HepG2 (cell line): ENCODE measurements around the gene DUS2. TPM values are rescaled to one million over a fixed set of nuclear protein-coding genes. Genes with fewer than 3 reads are reported as not detected.

Experiments used
- BATF2 ChIP-seq: sonication (generic); formaldehyde crosslinking; IDR thresholded peaks from 2 replicates; pipeline ENCODE4 v1.8.0; 2022; ENCODE audit warnings: mild to moderate bottlenecking, missing genetic modification reagents, moderate library complexity
- CCDC6 ChIP-seq: sonication (generic); formaldehyde crosslinking; IDR thresholded peaks from 2 replicates; pipeline ENCODE4 v1.8.1; 2022; ENCODE audit warnings: mild to moderate bottlenecking, missing genetic modification reagents, moderate library complexity
- GPN1 ChIP-seq: sonication (generic); formaldehyde crosslinking; IDR thresholded peaks from 2 replicates; pipeline ENCODE4 v1.5.1; 2020; ENCODE audit warnings: missing genetic modification reagents, borderline replicate concordance
- HMGA1 ChIP-seq: sonication (generic); formaldehyde crosslinking; conservative IDR thresholded peaks from 2 replicates; pipeline ENCODE4 v1.4.0; 2020; ENCODE audit warnings: missing genetic modification reagents
- HNRNPH1 ChIP-seq: fragments of 200-400 bp; formaldehyde crosslinking; optimal IDR thresholded peaks from 2 replicates; pipeline ENCODE3; 2017; ENCODE audit warnings: mild to moderate bottlenecking, low read depth, low read length
- HOMEZ ChIP-seq: IDR thresholded peaks from 2 replicates; pipeline ENCODE4 v1.6.1; 2016; ENCODE audit warnings: low read depth
- RBM39 ChIP-seq: fragments of 200-400 bp; formaldehyde crosslinking; IDR thresholded peaks from one replicate; pipeline ENCODE4 v1.6.1; 2018; ENCODE audit warnings: antibody characterized with exemption, mild to moderate bottlenecking, low read depth, low read length; ENCODE audit not compliant: poor library complexity, severe bottlenecking
- TFDP2 ChIP-seq: sonication (generic); formaldehyde crosslinking; IDR thresholded peaks from 2 replicates; pipeline ENCODE4 v1.4.0; 2020; ENCODE audit warnings: missing genetic modification reagents
- THYN1 ChIP-seq: sonication (generic); formaldehyde crosslinking; IDR thresholded peaks from 2 replicates; pipeline ENCODE4 v1.8.1; 2023; ENCODE audit warnings: low read depth, mild to moderate bottlenecking, moderate library complexity, missing genetic modification reagents, borderline replicate concordance
- ZBTB20 ChIP-seq: sonication (generic); formaldehyde crosslinking; IDR thresholded peaks from 2 replicates; pipeline ENCODE4 v1.8.1; 2023; ENCODE audit warnings: missing genetic modification reagents, low read depth, mild to moderate bottlenecking, borderline replicate concordance
- ZFP1 ChIP-seq: IDR thresholded peaks from 2 replicates; pipeline ENCODE4 v1.6.1; 2016
- ZNF564 ChIP-seq: sonication (generic); formaldehyde crosslinking; IDR thresholded peaks from 2 replicates; pipeline ENCODE4 v1.8.1; 2023; ENCODE audit warnings: mild to moderate bottlenecking, missing genetic modification reagents
- ZNF609 ChIP-seq: sonication (generic); formaldehyde crosslinking; IDR thresholded peaks from 2 replicates; pipeline ENCODE4 v1.4.0; 2020; ENCODE audit warnings: mild to moderate bottlenecking, missing genetic modification reagents, borderline replicate concordance
- ZNF652 ChIP-seq: IDR thresholded peaks from 2 replicates; pipeline ENCODE4 v1.6.1; 2016; ENCODE audit warnings: low read depth, borderline replicate concordance
- ZSCAN20 ChIP-seq: sonication (generic); formaldehyde crosslinking; IDR thresholded peaks from 2 replicates; pipeline ENCODE4 v1.4.0; 2020; ENCODE audit warnings: missing genetic modification reagents, mild to moderate bottlenecking, borderline replicate concordance
- ZUFSP ChIP-seq: sonication (generic); formaldehyde crosslinking; IDR thresholded peaks from 2 replicates; pipeline ENCODE4 v1.9.0; 2021; ENCODE audit warnings: missing genetic modification reagents, mild to moderate bottlenecking, borderline replicate concordance
- polyA plus RNA-seq, 8 experiments: library from polyadenylated mRNA; depleted of rRNA in 3 of 8; stranded (reverse) in 7 of 8; unstranded in 1 of 8; fragments of >200 nt; fragmentation: Illumina TruSeq in 4 of 8; extraction: Trizol in 4 of 8; gene quantifications; 2 replicates each; pipeline versions ENCODE4 v1.2.1 to v1.2.3, GENCODE V29; 2011 to 2016; ENCODE audit warnings: low read depth in 4 of 8, missing spikeins in 1 of 8, mixed read lengths in 1 of 8; ENCODE audit not compliant: insufficient read depth in 1 of 8
- total RNA-seq, 5 experiments: library from RNA; depleted of rRNA; stranded (reverse); fragments of >200 nt; fragmentation: Illumina TruSeq; extraction: Trizol; gene quantifications; 2 replicates each; pipeline ENCODE4 v1.2.3, GENCODE V29; 2016; ENCODE audit warnings: low read depth in 1 of 5

The DUS2 gene
- total and polyA plus RNA-seq, 2 of the 13 experiments (the other 11 are each of a cell fraction or from before 2014, with no cell fraction given): 17.8 to 25.1 TPM

- TF ChIP-seq ZNF609 (CRISPR knock-in tag): peak; percentile 98
- TF ChIP-seq RBM39: peak; percentile 85
- peak; percentile 33; the same call in 1 of the 2 replicates for TF ChIP-seq ZNF652
- peak; percentile 96; the same call in 1 of the 2 replicates for TF ChIP-seq THYN1 (CRISPR knock-in tag)
- TF ChIP-seq ZNF564: no peak
- peak; percentile 97 for TF ChIP-seq CCDC6 (CRISPR knock-in tag)
- TF ChIP-seq HNRNPH1: peak; percentile 55
- TF ChIP-seq ZBTB20: peak; percentile 93; the same call in 1 of the 2 replicates
- TF ChIP-seq BATF2 (CRISPR knock-in tag): no peak
- 0 out of 2 replicates have a peak, but pooled peaks have one; percentile 73 for TF ChIP-seq ZSCAN20 (CRISPR knock-in tag)
- no peak for TF ChIP-seq HMGA1 (CRISPR knock-in tag)
- peak; percentile 95; the same call in 1 of the 2 replicates for TF ChIP-seq ZFP1
- peak; percentile 97 for TF ChIP-seq HOMEZ (CRISPR knock-in tag)
- TF ChIP-seq GPN1 (CRISPR knock-in tag): no peak
- no peak for TF ChIP-seq ZUFSP (CRISPR knock-in tag)
- peak; percentile 79 for TF ChIP-seq TFDP2 (CRISPR knock-in tag)
Observed at GRCh38 chr16:68079626-68080344, 56.7 kb downstream of the DUS2 start (continued).
